Heart right ventricle (tissue), 16 donors: ENCODE data around the gene ANKS1B. TPM values are rescaled to one million over a fixed set of nuclear protein-coding genes. Genes with fewer than 3 reads are reported as not detected.

Experiments
- ATAC-seq, 8 donors: fragments of 200-7000 bp; cut with Tn5 transposase; one replicate each; pipeline ENCODE4 v1.9.1; 2020; ENCODE audit warnings: mild to moderate bottlenecking in 8 of 8, moderate library complexity in 8 of 8, moderate number of reproducible peaks in 1 of 8
- DNase-seq, 2 donors: peaks; one replicate each; pipeline ENCODE4 v3.0.0-alpha.2; 2020
- H3K27ac ChIP-seq, 10 donors: fragments of 200-600 bp; sonication (generic) in 2 of 10; one replicate each; pipeline versions ENCODE4 v1.5.0 to v1.8.0; 2020 to 2022; ENCODE audit warnings: mild to moderate bottlenecking in 3 of 10
- H3K27me3 ChIP-seq, 7 donors: fragments of 200-600 bp; one replicate each; pipeline ENCODE4 v1.8.0; 2021 to 2022; ENCODE audit warnings: mild to moderate bottlenecking in 2 of 7
- H3K36me3 ChIP-seq, 9 donors: fragments of 200-600 bp; sonication (generic) in 1 of 9; one replicate each; pipeline versions ENCODE4 v1.5.0 to v1.8.0; 2020 to 2022; ENCODE audit warnings: mild to moderate bottlenecking in 2 of 9
- H3K4me1 ChIP-seq, 9 donors: fragments of 200-600 bp; sonication (generic) in 1 of 9; one replicate each; pipeline versions ENCODE4 v1.5.0 to v1.8.0; 2020 to 2022; ENCODE audit warnings: mild to moderate bottlenecking in 4 of 9
- H3K4me3 ChIP-seq, 10 donors: fragments of 200-600 bp; sonication (generic) in 2 of 10; one replicate each; pipeline versions ENCODE4 v1.5.0 to v1.8.0; 2020 to 2022; ENCODE audit warnings: mild to moderate bottlenecking in 7 of 10, moderate library complexity in 2 of 10
- H3K9me3 ChIP-seq, 11 donors: fragments of 200-600 bp in 10 of 11; sonication (generic) in 2 of 11; one replicate each; pipeline versions ENCODE4 v1.5.0 to v1.8.0; 2013 to 2022; ENCODE audit warnings: mild to moderate bottlenecking in 2 of 11, control low read depth in 1 of 11, moderate library complexity in 1 of 11
- CTCF ChIP-seq, 9 donors: fragments of 200-600 bp; sonication (generic) in 2 of 9; IDR thresholded peaks; one replicate each; pipeline versions ENCODE4 v1.5.0 to v1.8.0; 2021 to 2022; ENCODE audit warnings: antibody characterized with exemption in 9 of 9, mild to moderate bottlenecking in 5 of 9, moderate library complexity in 1 of 9
- WGBS, 2 donors: extraction: QIAGEN DNeasy Blood & Tissue Kit; methylation state at CpG; one replicate each; pipeline ENCODE4 v1.1.7; 2013; ENCODE audit warnings: inconsistent platforms in 1 of 2; 5-methylcytosine and 5-hydroxymethylcytosine counted together
- intact Hi-C, 10 donors: fragments of 100-400 bp; cut with DNase I; formaldehyde crosslinking; loops; one replicate each; pipeline versions ENCODE4 v1.11.1 to v1.14.2; 2022
- polyA plus RNA-seq, 2 donors: library from polyadenylated mRNA; stranded (reverse); fragments of 200-250 nt; gene quantifications; one replicate each; pipeline ENCODE4 v1.2.3, GENCODE V29; 2013
- total RNA-seq, 10 donors: library from RNA; stranded (reverse); fragmentation: NEBNext Ultra II Directional in 3 of 10; extraction: Animal tissue kit (Norgen Biotek cat#: 25700) in 3 of 10; gene quantifications; one replicate each; pipeline versions ENCODE4 v1.2.1 to v1.2.4, GENCODE V29; 2021 to 2023
- donor health status: Arrhythmogenic right ventricular cardiomyopathy.
- donor health status: ischemic (EF 13 %, LVEDD 7.1; RV severe dilation, severe dysfunction).
- donor health status: healthy with polysubstance abuse.
- donor health status: DM: no; HTN: yes; CAD: no.
- donor health status: DM: no; HTN: no; CAD: no.
- donor health status: ischemic (EF 25% LVEDD 6.9; RV normal size, moderate dysfunction).
- donor health status: ischemic (EF 25% LVEDD 5.7; RV mildly dilated, moderate dysfunction).
- donor health status: healthy.
- donor health status: DM: yes; HTN: yes; CAD: no.
- donor health status: Ischemic cardiomyopathy.
- donor health status: ischemic (EF 35%, LVEDD 5.7; RV mildly dilated, moderate dysfunction).
- donor health status: nonischemic (EF 11% LVEDD 7.7; RV severe dilation, severe dysfunction).
- donor health status: DM: yes; HTN: yes; CAD: no.
- donor health status: PGD.
- donor health status: ischemic (EF 29% LVEDD 5.4; RV normal size, mild dysfunction).
- donor health status: nonischemic (EF 23%, LVEDD 6.1; RV moderate dilation, normal function).

ANKS1B gene
- total and polyA plus RNA-seq, 12 donors, result 0.58 to 4.8 (median 1.8) TPM

- no peaks in the 10 kb centered on the region for H3K9me3 ChIP-seq
- no peak overlapping the region for H3K27ac ChIP-seq
- WGBS, 2 donors, result 73 to 84% methylated on average over 4 of the region's 4 CpGs
- no peaks in the 10 kb centered on the region for H3K36me3 ChIP-seq
- DNase-seq (no peak), ATAC-seq (no peak)
- H3K4me1 ChIP-seq, result no peaks in the 10 kb centered on the region
- TF ChIP-seq CTCF (IDR thresholded peaks at IDR 0.05), result no peak
- intact Hi-C loops, result no loop called here
- H3K4me3 ChIP-seq, result no peak overlapping the region
- no peaks in the 10 kb centered on the region for H3K27me3 ChIP-seq
Observed at GRCh38 chr12:99387661-99388060, 597.1 kb downstream of the ANKS1B start.

GRCh38 chr12:99386907-99387306 is 597.8 kb downstream of the ANKS1B start:
- H3K27me3 ChIP-seq, result no peaks in the 10 kb centered on the region
- no peak overlapping the region for H3K27ac ChIP-seq
- no peaks in the 10 kb centered on the region for H3K9me3 ChIP-seq
- intact Hi-C loops, result no loop called here
- no peaks in the 10 kb centered on the region for H3K4me1 ChIP-seq
- 24 to 30% methylated on average over 2 of the region's 2 CpGs for WGBS, 2 donors
- H3K4me3 ChIP-seq, result no peak overlapping the region
- H3K36me3 ChIP-seq, result no peaks in the 10 kb centered on the region
- TF ChIP-seq CTCF (IDR thresholded peaks at IDR 0.05), result peak in 3 of 9 donors; percentile 10 to 27 (median 15)
- ATAC-seq (no peak), DNase-seq (no peak)

- Histone ChIP-seq H3K4me1 (no peaks in the 10 kb centered on the region), H3K27me3 (no peaks in the 10 kb centered on the region), H3K9me3 (no peaks in the 10 kb centered on the region), H3K36me3 (no peaks in the 10 kb centered on the region), H3K4me3 (no peak overlapping the region), H3K27ac (no peak overlapping the region)
- no peak for TF ChIP-seq CTCF (IDR thresholded peaks at IDR 0.05)
- no peak for DNase-seq
- intact Hi-C loops, result no loop called here
- no peak for ATAC-seq
- 86 to 88% methylated on average over 4 of the region's 4 CpGs for WGBS, 2 donors
Observed at GRCh38 chr12:99383258-99383657, 601.5 kb downstream of the ANKS1B start.

- Histone ChIP-seq H3K4me1 (no peaks in the 10 kb centered on the region), H3K9me3 (no peaks in the 10 kb centered on the region), H3K4me3 (no peak overlapping the region), H3K36me3 (no peaks in the 10 kb centered on the region), H3K27ac (no peak overlapping the region), H3K27me3 (no peaks in the 10 kb centered on the region)
- no peak for DNase-seq
- TF ChIP-seq CTCF (IDR thresholded peaks at IDR 0.05), result no peak
- ATAC-seq, result no peak
- intact Hi-C loops, result no loop called here
- 69 to 75% methylated on average over 2 of the region's 2 CpGs for WGBS, 2 donors
Observed at GRCh38 chr12:99381992-99382391, 602.7 kb downstream of the ANKS1B start.

- no peak for TF ChIP-seq CTCF (IDR thresholded peaks at IDR 0.05)
- ATAC-seq (no peak), DNase-seq (no peak)
- Histone ChIP-seq H3K36me3 (no peaks in the 10 kb centered on the region), H3K9me3 (no peaks in the 10 kb centered on the region), H3K27me3 (no peaks in the 10 kb centered on the region), H3K4me3 (no peak overlapping the region), H3K4me1 (no peaks in the 10 kb centered on the region), H3K27ac (no peak overlapping the region)
- WGBS, 2 donors, result 74 to 80% methylated on average over 1 of the region's 1 CpG
- intact Hi-C loops, result no loop called here
Observed at GRCh38 chr12:99380701-99381100, 604.0 kb downstream of the ANKS1B start.
